ENCODE results near the gene GMPR2.

The GMPR2 gene

DNA sequence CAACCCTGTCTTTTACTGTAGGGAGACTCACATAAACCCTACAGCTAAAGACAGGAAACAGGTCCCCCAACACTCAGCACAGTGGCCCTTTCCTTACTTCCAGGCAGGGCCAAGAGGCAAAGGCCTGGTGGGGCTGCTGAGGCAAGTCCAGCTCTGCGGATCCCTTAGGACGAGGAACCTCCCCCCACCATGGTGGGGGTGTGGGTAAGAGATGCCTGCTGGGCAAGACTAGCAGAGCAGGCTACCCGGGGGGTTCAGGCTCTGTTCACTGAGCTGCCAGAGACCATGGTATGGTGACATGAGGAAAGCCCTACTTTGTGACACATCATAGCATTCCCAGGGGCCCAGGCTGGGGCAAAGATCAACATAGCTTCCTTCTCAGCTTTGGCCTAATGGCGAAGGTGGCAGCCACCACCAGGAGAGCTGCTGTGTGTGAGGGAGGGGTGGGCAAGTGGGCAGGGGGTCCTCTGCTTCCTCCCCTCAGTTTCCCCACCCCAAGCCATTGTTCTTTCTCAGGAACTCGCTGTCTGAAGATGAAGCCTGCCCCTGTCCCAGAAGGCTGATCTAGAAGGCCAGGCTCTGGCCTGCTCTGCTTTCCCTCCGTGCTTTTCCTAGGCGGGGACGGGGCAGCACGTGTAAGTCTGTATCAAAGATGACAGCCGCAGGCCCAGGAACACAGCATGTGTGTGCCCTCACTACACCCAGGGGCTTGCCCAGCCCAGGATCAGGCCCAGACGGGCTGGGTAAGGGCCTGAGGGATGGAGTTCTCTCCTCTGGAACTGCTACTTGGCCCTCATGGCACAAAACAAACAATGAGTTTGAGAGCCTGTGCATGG is 19.8 kb downstream of the GMPR2 start:
- no peak for DNase-seq

GRCh38 chr14:24253936-24254335 is 21.2 kb downstream of the GMPR2 start:
- no peak for DNase-seq

GRCh38 chr14:24254630-24255392 is 22.1 kb downstream of the GMPR2 start:
- no peak for DNase-seq

- no peak for DNase-seq
Observed at GRCh38 chr14:24255438-24255837, 22.7 kb downstream of the GMPR2 start.

GRCh38 chr14:24255931-24256711 is 23.4 kb downstream of the GMPR2 start:
- DNase-seq, result no peak

DNA sequence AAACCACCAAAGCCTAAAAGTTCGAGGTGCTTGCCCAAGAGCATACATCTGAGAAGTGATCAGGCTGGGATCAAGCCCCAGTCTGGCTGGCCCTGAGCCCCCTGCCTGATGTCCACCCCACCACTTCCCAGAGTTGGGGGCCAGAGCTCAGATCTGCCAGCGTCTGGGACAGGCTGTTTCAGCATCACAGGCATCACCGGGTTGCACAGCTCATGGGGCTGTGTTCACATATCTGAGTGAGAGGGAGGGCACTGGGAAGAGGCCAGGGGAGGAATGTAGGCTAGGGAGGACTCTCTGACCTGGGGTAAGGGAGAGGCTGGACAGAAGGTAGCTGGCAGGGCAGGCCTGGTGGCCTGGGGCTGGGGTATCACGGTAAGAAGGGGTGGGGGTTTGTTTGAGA is 24.2 kb downstream of the GMPR2 start:
- DNase-seq, result no peak

DNA sequence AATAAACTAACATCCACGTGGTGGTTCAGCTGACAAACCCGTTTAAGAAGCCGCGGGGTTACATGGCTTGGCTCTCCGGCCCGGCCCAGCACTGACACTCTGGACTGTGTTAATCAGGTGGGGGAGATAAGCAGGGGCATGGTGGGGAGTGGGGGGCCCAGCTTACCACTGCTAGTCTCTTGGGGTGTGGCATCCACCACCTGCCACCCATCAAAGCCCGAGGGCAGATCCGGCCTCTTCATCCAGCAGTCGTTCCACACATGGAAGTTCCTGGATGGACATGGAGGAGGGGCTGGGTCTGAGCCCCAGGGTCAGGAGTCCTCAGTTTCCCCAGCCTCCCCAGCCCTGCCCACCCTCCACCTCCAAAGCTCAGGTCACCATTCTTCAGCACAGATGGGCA is 25.4 kb downstream of the GMPR2 start:
- no peak for DNase-seq

DNA sequence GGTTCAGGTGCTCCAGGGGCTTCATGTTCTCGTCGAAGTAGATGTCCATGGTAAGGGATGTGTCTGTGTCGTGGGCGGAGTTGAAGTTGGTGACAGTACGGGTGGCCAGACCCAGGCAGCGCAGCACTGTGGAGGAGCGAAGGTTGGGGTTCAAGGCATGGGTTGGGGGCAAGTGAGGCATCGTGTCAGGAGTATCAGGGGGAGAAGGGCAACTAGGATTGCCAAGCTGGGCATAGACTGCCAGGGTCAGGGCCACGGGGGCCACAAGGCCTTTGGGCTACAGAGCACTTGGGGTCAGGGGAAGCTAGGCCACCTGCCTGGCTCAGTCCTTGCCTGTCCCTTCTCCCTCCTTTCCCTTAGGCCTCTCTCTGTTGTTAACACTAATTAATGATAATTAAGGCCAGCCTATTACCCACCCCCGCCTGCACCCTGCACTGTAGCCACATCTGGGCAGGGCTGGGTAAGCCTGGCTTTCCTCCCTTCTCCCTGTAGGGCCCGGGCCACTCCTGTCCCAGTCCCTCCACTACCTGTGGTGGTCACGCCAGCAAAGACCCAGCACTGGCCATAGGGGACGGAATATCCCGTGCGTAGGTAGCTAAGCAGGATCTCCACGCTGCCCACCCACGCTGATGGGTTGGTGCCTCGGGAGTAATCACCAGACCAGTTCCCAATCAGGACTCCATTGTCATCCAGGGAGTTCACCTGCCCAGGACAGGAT is 26.0 kb downstream of the GMPR2 start:
- no peak for DNase-seq

DNA sequence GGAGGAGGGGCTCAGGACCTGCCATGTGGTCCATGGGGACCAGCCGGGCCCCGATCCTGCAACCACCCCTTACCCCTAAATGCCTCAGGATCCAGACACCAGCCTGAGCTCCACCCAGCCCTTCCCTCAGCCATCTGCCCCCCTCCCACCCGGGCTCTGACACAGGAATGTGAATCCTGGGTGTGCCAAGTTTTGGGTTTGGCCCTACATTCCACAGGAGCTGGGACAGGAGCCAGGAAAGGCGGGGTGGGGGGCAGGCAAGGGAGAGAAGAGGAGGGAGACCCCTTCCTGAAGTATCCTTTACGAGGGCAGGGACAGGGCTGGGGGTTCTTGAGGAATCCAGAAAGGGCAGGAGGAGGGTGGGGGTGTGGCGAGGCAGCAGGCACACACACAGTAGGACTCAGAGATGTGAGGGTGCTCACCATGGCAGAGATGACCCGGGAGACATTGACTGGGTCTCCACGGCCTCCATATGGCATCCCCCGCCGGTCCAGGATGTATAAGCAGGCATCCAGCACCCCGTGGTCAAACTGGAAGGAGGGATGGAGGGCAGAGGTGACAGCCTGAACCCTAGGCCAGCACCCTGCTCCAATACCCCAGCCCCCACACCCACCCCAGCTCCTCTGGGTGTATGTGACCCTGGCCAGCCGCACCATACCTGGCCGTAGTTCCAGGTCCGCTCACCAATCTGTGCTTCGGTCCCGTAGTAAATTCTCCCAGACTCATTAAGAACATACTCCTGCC is 26.7 kb downstream of the GMPR2 start:
- DNase-seq, result no peak

GRCh38 chr14:24260026-24260779 is 27.5 kb downstream of the GMPR2 start:
- no peak for DNase-seq

DNA sequence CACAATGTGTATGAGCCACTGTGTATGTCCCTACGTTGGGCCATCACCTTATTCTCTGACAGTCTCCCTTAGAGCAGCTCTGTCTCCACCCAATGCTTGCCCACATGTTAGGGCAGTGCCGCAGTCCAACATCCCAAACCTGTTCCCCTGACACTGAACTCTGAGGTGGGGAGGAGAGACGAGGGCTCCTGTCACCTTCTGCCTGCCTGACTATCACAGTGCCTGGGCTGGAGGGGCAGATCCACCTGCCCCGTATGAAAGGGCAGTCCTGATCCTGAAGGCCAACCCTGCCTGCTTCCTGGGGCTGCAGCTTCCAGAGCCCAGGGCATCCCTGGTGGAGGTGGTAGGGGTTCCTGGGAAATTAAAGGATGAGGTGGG is 28.0 kb downstream of the GMPR2 start:
- no peak for DNase-seq

- DNase-seq, result no peak
Observed at GRCh38 chr14:24261256-24261968, 28.7 kb downstream of the GMPR2 start.

- no peak for DNase-seq
Observed at GRCh38 chr14:24261969-24262327, 29.2 kb downstream of the GMPR2 start.

DNA sequence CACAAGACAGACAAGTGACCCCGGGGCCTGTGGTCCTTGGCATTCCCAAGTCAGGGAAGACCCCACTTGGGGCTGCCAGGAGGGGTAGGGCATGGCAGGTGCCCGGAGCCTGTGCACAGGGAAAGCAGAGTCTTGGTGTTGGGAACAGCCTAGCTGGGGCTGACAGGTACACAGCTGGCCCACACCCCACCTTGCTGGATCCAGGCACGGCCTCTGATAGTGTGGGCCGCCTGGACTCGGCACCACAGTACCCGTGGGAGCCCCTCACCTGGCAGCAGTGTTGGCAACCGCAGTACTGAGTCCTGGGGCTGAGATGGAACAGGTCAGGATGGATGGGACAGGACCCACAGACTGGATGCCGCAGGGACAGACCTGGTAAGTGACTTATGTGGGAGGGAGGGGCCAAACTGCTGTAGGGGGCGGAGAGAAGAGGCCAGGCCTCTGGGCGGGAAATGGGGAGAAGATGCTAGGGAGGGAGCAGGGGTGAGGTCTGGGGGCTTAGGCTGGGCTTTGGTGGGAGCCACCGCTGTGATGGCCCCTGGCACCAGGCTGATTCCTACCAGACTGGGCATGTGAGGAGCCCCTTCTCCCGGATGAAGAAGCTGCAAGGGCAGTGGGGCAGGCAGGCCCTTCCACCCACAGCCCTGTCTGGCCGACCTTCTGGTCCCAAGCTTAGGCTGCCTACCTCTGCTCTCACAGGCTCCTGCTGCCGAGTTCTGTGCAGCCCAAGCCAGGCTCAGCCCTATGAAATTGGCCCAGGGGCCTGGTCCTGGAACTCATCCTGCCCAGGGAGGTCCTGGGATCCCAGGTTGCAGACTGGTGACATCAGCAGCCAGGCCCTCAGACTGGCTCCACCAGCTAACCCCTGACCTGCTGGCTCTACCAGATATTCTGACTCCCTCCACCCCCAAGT is 30.3 kb downstream of the GMPR2 start, which contains the start of gene TGM1:
Gene TGM1 (minus strand): TSS at position 357 of the 913 bp plus-strand sequence. CDS start 825 bp downstream, outside the sequence.
- DNase-seq, result no peak

GRCh38 chr14:24263848-24264247 is 31.1 kb downstream of the GMPR2 start:
- DNase-seq, result no peak

DNA sequence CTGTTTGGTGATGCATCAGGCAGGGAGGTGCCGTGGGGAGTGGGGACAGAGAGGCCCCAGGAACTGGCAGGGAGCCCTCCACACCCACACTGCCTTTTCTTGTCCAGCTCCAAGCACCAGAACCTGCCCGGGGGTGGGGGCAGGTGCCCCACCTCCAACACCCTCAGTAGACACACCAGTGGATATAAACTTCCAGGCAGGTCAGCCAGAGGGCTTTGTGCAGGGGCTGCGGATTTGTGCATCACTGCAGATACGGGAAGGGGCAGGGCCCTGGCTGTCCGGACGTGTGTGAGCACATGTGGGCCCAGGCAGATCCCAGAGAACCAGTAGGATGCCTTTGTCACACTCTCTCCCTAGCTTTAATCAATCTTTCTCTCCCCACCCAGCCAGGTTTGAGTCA is 31.6 kb downstream of the GMPR2 start:
- no peak for DNase-seq

DNA sequence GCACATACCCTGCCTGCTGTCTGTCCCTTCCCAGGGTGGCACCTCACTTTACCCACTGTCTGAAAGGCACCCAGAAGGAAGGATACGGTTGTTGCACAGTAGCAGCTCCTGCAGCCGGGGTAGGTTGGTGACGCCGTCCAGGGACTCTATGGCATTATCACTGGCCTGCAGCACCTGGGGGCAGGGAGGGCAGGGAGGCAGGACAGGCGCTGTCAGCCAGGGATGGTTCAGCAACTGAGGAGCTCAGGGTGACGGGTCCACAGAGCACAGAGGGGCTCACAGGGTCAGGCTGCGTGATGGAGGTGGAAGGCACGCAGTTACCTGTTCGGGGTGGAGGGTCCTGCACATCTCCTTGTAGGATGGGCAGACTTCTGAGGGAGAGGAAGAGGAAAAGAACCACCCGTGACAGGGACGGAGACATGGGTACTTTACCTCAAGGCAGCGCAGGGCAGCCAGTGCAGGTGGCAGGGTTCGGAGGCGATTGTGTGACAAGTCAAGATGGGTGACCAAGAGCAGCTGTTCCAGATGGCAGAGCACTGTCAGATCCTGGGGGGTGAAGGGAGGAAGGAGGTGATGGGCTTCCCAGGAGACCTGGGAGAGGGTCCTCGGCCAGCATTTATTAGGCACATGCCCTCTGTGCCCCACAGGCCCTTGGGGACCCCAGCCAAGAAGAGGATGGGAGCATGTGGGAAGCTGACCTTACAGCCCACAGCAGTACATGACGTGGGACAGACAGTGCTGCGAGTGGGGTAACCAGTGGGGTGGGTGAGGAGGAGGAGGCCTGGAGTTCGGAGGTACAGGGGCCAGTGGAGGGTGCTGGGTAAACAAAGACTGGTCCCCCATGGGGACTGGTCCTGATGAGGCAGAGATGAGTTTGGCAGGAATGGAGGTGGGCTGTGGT is 33.9 kb downstream of the GMPR2 start:
- DNase-seq, result no peak

- no peak for DNase-seq
Observed at GRCh38 chr14:24267516-24267915, 34.8 kb downstream of the GMPR2 start.

All from T-helper 2 cell (primary cell).